VCaP (cell line): ENCODE data around the gene PADI3.

Experiments used
- H3K27ac ChIP-seq: fragments of 450-650 bp; 2 replicates; pipeline ENCODE4 v1.5.1; 2017
- TF ChIP-seq, protein P1 (sequence below): fragments of 450-650 bp; conservative IDR thresholded peaks from 2 replicates; pipeline ENCODE4 v1.5.1; 2017; ENCODE audit warnings: mild to moderate bottlenecking, moderate library complexity

The PADI3 gene

DNA sequence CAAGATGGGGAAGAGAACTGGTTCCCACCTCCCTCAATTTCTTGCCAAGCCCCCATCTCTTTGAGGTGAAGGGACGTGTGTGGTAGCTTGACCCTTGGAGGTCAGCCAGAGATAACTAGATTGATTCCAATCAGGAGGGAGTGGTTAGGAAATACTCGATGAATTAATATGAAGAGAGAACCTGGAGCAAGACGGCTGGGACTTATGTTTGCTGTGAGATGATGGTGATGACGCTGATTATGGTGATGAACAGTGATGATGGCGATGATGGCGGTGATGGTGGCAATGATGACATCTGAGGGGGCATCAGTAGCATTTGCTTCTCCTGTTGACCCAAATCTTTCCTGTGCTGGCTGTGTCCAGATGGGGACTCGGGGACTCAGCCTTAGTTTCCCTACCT, 43.2 kb upstream of the PADI3 start:
- TF ChIP-seq, protein P1, sequence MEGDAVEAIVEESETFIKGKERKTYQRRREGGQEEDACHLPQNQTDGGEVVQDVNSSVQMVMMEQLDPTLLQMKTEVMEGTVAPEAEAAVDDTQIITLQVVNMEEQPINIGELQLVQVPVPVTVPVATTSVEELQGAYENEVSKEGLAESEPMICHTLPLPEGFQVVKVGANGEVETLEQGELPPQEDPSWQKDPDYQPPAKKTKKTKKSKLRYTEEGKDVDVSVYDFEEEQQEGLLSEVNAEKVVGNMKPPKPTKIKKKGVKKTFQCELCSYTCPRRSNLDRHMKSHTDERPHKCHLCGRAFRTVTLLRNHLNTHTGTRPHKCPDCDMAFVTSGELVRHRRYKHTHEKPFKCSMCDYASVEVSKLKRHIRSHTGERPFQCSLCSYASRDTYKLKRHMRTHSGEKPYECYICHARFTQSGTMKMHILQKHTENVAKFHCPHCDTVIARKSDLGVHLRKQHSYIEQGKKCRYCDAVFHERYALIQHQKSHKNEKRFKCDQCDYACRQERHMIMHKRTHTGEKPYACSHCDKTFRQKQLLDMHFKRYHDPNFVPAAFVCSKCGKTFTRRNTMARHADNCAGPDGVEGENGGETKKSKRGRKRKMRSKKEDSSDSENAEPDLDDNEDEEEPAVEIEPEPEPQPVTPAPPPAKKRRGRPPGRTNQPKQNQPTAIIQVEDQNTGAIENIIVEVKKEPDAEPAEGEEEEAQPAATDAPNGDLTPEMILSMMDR = no peak
- no peak overlapping the region for H3K27ac ChIP-seq

- TF ChIP-seq, protein P1 = no peak
- no peak overlapping the region for H3K27ac ChIP-seq
Observed at GRCh38 chr1:17206196-17206595, 42.7 kb upstream of the PADI3 start.

GRCh38 chr1:17207046-17207445, 41.9 kb upstream of the PADI3 start:
- TF ChIP-seq, protein P1 = no peak
- H3K27ac ChIP-seq = no peak overlapping the region

DNA sequence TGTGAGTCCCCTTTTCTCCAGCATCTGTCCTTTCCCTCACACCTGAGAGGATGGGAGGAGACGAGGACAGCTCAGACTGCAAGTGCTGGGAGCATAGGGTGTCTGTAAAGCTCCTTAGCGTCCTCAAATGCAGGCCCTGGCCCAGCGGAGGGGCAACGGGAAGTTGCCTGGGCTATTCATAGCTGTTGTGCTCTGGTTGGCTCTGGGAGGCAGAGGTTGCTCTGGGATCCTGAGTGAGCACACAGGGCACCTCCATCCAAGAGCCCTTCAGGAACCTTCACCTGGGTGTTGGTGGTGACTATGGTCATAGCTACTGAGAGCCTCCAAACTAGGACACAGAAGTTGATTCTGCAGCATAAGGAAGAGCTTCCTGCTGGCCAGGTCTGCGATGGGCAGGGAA, 41.4 kb upstream of the PADI3 start:
- TF ChIP-seq, protein P1 = no peak
- no peak overlapping the region for H3K27ac ChIP-seq

- TF ChIP-seq, protein P1 = no peak
Observed at GRCh38 chr1:17207966-17208418, 40.9 kb upstream of the PADI3 start.

GRCh38 chr1:17208546-17208945, 40.4 kb upstream of the PADI3 start:
- no peak overlapping the region for H3K27ac ChIP-seq
- TF ChIP-seq, protein P1 = no peak

More at GRCh38 chr1:17207966-17208418, 40.9 kb upstream of the PADI3 start:
- H3K27ac ChIP-seq = no peak overlapping the region

DNA sequence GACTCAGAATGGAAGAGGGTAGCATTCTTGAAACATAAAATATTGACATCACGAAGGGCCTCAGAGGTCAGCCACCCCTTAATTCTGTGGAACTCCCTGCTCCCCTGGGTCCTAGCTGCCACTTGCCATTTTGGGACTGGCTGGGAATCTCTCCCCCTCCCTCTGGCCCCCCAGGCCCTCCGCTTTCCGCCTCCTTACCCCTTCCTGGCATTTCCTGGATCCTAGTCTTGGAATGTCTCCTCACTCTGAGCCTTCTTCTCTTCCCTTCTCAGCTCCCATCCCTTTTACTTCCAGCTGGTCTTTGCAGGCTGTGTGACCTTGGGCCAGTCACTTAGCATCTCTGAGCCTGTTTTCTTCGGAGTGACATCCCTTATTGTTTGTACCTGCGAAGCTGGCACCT, 39.5 kb upstream of the PADI3 start:
- no peak overlapping the region for H3K27ac ChIP-seq
- TF ChIP-seq, protein P1 = no peak
